ENCODE data around the gene MAST2. TPM values are rescaled to one million over a fixed set of nuclear protein-coding genes. Genes with fewer than 3 reads are reported as not detected.

MAST2 gene
- total and polyA plus RNA-seq, 2 of the 4 experiments (the other 2 are of a cell fraction) = 14.2 to 41.0 TPM

GRCh38 chr1:45793942-45794604, 9.3 kb upstream of the MAST2 start:
- Histone ChIP-seq H3K9ac (ENCODE audit: low read depth, low read length) (no peak overlapping the region), H2BK15ac (ENCODE audit: low read depth, low read length) (no peak overlapping the region), H3K9me1 (ENCODE audit: insufficient read depth, low read length) (no peaks in the 10 kb centered on the region), H2BK120ac (ENCODE audit: low read depth, low read length) (no peak overlapping the region), H3K36me3 (ENCODE audit: control insufficient read depth, insufficient read depth, low read length) (no peaks in the 10 kb centered on the region), H3K14ac (replicated peaks; ENCODE audit: low read depth, low read length) (no peak overlapping the region), H4K5ac (ENCODE audit: low read depth, low read length) (no peak overlapping the region), H3K4me3 (ENCODE audit: insufficient read depth, low read depth, low read length) (no peak overlapping the region), H3K23ac (ENCODE audit: low read depth, low read length) (no peak overlapping the region), H3K27me3 (ENCODE audit: control insufficient read depth, insufficient read depth, low read length) (no peaks in the 10 kb centered on the region), H2BK20ac (ENCODE audit: low read depth, low read length) (no peak overlapping the region), H4K20me1 (ENCODE audit: insufficient read depth, low read length) (no peaks in the 10 kb centered on the region), H3K4me1 (ENCODE audit: control insufficient read depth, insufficient read depth, low read length) (no peaks in the 10 kb centered on the region), H2AK5ac (ENCODE audit: low read depth, low read length) (no peak overlapping the region), H4K8ac (ENCODE audit: low read depth in 2 of 2, low read length in 2 of 2) (no peak overlapping the region), H3K56ac (ENCODE audit: extremely low read depth, insufficient read depth, low read length) (no peak overlapping the region), H4K91ac (ENCODE audit: insufficient read depth, low read depth, low read length) (no peak overlapping the region), H3K4ac (ENCODE audit: low read depth, low read length) (no peak overlapping the region), H3K27ac (ENCODE audit: insufficient read depth, low read length) (no peak overlapping the region), H2AFZ (replicated peaks; ENCODE audit: low read length, poor library complexity) (no peak overlapping the region), H2BK5ac (ENCODE audit: low read depth, low read length, poor library complexity, severe bottlenecking) (no peak overlapping the region), H3K4me2 (ENCODE audit: low read depth, low read length) (no peak overlapping the region), H2AK9ac (replicated peaks; ENCODE audit: low read depth, low read length, poor library complexity) (no peak overlapping the region), H3K18ac (ENCODE audit: low read depth, low read length) (no peak overlapping the region), H3K79me1 (ENCODE audit: low read depth in 1 of 2, low read length in 2 of 2) (no peaks in the 10 kb centered on the region), H3K9me3 (ENCODE audit: control insufficient read depth, insufficient read depth, low read length) (no peaks in the 10 kb centered on the region)
- ChIA-PET POLR2A (ENCODE audit: unreplicated experiment) (no interaction called here), CTCF (no interaction called here)
- ATAC-seq (ENCODE audit: low read depth) (no peak), DNase-seq (no peak)
- WGBS, 2 experiments (ENCODE audit: extremely low coverage in 2 of 2, insufficient read length in 1 of 2) = no CpG with 5 or more reads among the region's 7 CpGs
- in situ Hi-C loops (cut with MboI; ENCODE audit: low sequenced_read_pairs) = no loop called here
- no TSS peak for BruUV-seq (replicated peaks)
- intact Hi-C loops (cut with micrococcal nuclease) = no loop called here
- dilution Hi-C loops (cut with HindIII; ENCODE audit: low sequenced_read_pairs, unreplicated experiment) = no loop called here
- TF ChIP-seq FOS (IDR thresholded peaks at IDR 0.05; ENCODE audit: low read depth, low read length) = no peak
- no peak for TF ChIP-seq POLR2A (IDR thresholded peaks at IDR 0.05; ENCODE audit: low read depth, low read length)
- no peak for TF ChIP-seq USF2 (IDR thresholded peaks at IDR 0.05; ENCODE audit: low read depth, low read length)
- TF ChIP-seq RAD21 (IDR thresholded peaks at IDR 0.05; ENCODE audit: low read length) = no peak
- no peak for TF ChIP-seq SMC3 (IDR thresholded peaks at IDR 0.05; ENCODE audit: low read depth, low read length)
- no peak for TF ChIP-seq NFE2L2 (IDR thresholded peaks at IDR 0.05; ENCODE audit: low read depth, low read length)
- TF ChIP-seq BHLHE40 (IDR thresholded peaks at IDR 0.05; ENCODE audit: low read depth, low read length) = no peak
- TF ChIP-seq MAFK (IDR thresholded peaks at IDR 0.05; ENCODE audit: low read depth, low read length) = no peak
- TF ChIP-seq MAZ (IDR thresholded peaks at IDR 0.05; ENCODE audit: borderline replicate concordance, low read depth, low read length) = no peak
- TF ChIP-seq CEBPB (IDR thresholded peaks at IDR 0.05; ENCODE audit: low read depth, low read length) = no peak
- no peak for TF ChIP-seq CTCF (conservative IDR thresholded peaks at IDR 0.05; ENCODE audit: low read depth, low read length)
- TF ChIP-seq CHD1 (IDR thresholded peaks at IDR 0.05; ENCODE audit: low read depth, low read length) = no peak
- TF ChIP-seq ELK1 (IDR thresholded peaks at IDR 0.05; ENCODE audit: borderline replicate concordance, low read depth, low read length) = no peak

Data from IMR-90 (cell line).